Fibroblast of villous mesenchyme (primary cell): ENCODE data around the gene PDIA5. TPM values are rescaled to one million over a fixed set of nuclear protein-coding genes. Genes with fewer than 3 reads are reported as not detected.
A peak's percentile ranks its signal among the peaks of the same experiment; 100 is the strongest.

Source experiments
- DNase-seq: peaks from one replicate; pipeline ENCODE4 v3.0.0-alpha.2; 2010; ENCODE audit warnings: low read depth
- H3K4me3 ChIP-seq: 2 replicates; pipeline ENCODE4 v1.5.1; 2011; ENCODE audit warnings: low read depth, mild to moderate bottlenecking, low read length
- CTCF ChIP-seq: IDR thresholded peaks from 2 replicates; pipeline ENCODE4 v1.5.1; 2012; ENCODE audit warnings: low read depth, mild to moderate bottlenecking, low read length; ENCODE audit not compliant: insufficient read depth
- total RNA-seq: library from RNA; depleted of rRNA; stranded (reverse); fragments of >200 nt; gene quantifications from 2 replicates; pipeline ENCODE4 v1.2.3, GENCODE V29; 2012

PDIA5 gene
- total RNA-seq, 1 donor: 43.6 TPM

GRCh38 chr3:123201223-123201556 is 134.4 kb downstream of the PDIA5 start:
- peak; percentile 11 for DNase-seq
- no peak for TF ChIP-seq CTCF

GRCh38 chr3:123201557-123202427 is 135.0 kb downstream of the PDIA5 start, which contains the start of gene SEC22A:
Gene SEC22A (plus strand): TSS chr3:123201943. CDS start chr3:123209218, 7,275 bp downstream.
- H3K4me3 ChIP-seq: peak within 1 kb of the TSS; percentile 97
- DNase-seq: peak; percentile 89
- TF ChIP-seq CTCF: no peak

More at GRCh38 chr3:123201223-123201556, 134.4 kb downstream of the PDIA5 start:
- peak overlapping the region; percentile 97 for H3K4me3 ChIP-seq

GRCh38 chr3:123202451-123202850 is 135.6 kb downstream of the PDIA5 start:
- peak; percentile 11 for DNase-seq
- peak overlapping the region; percentile 97 for H3K4me3 ChIP-seq
- TF ChIP-seq CTCF: no peak

Other genes starting within 250 kb of the PDIA5 start
- not detected in 2 replicates for gene SEMA5B, start 39.3 kb upstream of the PDIA5 start, total RNA-seq
- gene SEC22A, start 134.9 kb downstream of the PDIA5 start, total RNA-seq: 23.5 and 41.9 TPM in 2 replicates